Left renal cortex interstitium (tissue), 4 donors: ENCODE results near the gene PROSER3. TPM values are rescaled to one million over a fixed set of nuclear protein-coding genes. Genes with fewer than 3 reads are reported as not detected.

ENCODE experiments used
- DNase-seq, 4 donors: peaks; one replicate each; pipeline ENCODE4 v3.0.0-alpha.2; 2013; ENCODE audit warnings: low read depth in 4 of 4, low spot score in 2 of 4, missing footprints in 1 of 4
- polyA plus RNA-seq, 4 donors: library from polyadenylated mRNA; unstranded; fragments of 120-200 nt; gene quantifications; one replicate each; pipeline ENCODE4 v1.2.1, GENCODE V29; 2013; ENCODE audit not compliant: insufficient read length in 4 of 4

The PROSER3 gene
- 10 to 100 TPM; 11.5 to 28.6 (median 18.2) TPM for polyA plus RNA-seq

- peak; percentile 95 to 99 (median 97) for DNase-seq
Observed at GRCh38 chr19:35757749-35758608, at the start of gene PROSER3. TSS of gene PROSER3 (plus strand) at chr19:35758176. CDS start at chr19:35758216, 40 bp downstream.

DNA sequence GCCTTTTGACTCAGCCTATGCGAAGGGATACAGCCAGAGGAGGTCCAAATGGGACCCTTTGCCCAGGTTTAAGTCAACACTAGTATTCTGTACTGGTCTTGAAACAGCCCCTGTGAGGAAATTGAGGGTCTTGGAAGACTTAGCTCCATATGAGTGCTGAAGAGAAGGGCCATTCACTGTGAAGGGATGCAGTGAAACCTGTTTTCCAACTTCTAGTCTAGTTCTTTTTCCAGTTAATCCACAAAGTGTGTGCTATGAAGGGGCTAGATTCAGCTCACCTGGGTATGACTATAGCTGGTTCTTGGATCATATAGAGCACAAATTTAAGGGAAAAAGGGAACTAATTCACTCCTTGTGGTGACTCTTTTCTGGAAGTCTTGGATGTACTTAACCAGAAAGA lies 49.6 kb upstream of the PROSER3 start:
- DNase-seq = no peak

DNA sequence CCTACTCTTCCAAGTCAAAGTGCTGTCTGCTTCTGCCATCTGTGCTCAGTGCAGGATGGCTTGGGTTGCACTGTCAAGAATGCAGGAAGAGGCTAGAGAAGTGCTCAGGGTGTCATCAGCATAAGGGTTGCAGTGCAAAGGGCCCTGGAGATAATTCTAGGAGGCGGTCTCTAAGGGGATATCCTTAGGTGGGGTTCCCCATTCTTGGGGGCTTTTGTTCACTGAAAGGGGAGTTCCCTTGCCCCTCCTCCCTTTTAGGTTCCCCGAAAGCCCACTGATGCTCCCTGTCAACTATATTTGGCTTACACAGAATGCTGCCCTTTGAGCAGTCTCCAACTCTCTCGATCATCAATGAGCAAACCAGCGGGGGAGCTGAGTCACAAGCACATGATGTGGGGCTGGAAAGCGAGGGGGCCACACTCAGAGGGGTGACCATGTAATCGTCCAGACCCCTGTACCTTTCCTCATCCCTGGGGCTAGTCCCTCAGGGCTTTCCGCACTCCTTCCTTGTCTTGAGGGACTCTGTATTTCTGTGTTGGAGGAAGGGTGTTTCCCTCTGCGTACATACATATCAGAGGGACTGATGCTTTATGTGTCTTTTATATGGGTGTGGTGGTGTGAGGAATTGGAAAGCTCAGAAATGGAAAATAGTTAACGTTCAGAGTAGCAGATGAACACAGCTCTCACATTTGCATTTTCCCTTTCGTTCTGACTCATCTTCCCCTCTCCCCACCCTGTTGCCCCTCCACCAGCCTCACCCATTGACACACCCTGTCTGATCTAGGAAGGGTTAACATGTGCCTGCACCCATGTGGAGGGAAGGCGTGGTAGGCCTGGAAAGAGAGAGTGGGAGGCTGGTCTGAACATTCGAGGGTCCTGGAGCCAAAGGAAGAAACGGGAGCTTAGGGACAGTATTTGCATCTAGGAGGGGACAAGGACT lies 46.9 kb upstream of the PROSER3 start:
- no peak for DNase-seq

DNA sequence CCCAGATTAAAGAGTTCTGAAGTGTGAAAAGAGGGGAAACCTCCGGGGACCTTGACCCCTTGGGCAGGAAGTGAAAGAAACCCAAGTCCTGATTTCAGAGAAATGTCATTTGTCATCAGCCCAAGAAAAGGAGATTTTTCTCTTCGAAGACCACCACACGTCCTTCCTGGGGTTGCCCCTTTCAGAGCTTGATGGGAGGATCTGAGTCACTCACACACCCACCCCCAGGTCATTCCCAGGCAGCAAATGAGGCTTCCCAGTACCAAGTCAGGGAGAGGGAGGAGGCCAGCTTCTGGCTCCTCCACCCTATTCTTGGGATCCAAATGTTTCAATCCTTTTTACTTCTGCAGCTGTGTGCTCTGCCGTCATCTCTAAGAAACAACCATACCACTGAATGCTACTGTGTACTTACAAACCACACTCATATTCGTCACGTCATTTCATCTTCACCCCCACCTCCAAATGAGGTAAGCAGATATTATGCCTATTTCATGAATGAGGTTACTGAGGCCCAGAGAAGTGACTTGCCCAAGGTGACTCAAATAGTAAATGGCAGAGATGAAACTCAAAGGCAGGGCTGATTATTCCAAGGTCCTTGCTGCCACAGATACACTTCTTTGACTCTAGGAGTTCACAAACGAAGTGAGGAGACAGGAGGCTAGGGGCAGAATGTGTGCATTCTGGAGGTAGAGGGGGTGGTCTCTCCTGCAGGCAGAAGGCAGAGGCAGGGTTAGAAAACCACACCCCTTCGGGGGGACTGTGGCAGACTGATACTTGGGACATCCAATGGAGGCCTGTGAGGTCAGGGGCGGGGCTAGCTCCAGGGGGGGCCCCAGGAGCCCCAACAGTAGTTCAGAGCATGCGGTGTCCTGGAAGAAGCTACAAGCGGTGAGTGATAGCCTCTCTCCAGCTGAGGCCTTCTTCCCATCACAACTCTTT lies 45.1 kb upstream of the PROSER3 start:
- no peak for DNase-seq

- no peak for DNase-seq
Observed at GRCh38 chr19:35713506-35713850, 44.5 kb upstream of the PROSER3 start.

DNA sequence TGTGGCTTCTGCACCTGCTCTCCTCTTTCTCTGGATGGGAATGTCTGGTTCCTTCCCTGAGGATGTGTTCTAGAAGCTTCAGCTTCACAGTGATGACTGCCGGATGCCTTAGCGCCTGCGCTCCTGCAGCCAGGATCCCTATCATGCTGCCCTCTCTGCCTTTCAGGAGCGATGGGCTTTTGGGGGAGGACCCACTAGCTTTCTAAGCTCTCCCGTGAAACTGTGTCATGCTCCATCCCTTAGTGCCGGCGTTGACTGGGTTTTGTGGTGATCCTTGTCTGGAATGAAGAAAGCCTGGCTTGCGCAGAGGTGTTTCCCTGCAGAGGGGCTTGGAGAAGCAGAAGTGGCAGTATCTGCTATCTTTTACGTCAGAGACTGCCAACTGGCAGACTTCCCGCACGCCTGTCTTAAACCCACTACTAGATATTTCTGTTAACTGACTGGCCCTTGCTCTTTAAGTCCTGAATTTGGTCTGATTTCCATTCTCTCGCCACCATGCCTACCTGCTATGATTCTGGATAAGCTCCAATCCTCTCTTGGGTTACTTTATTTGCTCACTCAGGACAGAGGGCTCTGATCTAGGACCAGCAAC lies 44.0 kb upstream of the PROSER3 start:
- DNase-seq = no peak

DNA sequence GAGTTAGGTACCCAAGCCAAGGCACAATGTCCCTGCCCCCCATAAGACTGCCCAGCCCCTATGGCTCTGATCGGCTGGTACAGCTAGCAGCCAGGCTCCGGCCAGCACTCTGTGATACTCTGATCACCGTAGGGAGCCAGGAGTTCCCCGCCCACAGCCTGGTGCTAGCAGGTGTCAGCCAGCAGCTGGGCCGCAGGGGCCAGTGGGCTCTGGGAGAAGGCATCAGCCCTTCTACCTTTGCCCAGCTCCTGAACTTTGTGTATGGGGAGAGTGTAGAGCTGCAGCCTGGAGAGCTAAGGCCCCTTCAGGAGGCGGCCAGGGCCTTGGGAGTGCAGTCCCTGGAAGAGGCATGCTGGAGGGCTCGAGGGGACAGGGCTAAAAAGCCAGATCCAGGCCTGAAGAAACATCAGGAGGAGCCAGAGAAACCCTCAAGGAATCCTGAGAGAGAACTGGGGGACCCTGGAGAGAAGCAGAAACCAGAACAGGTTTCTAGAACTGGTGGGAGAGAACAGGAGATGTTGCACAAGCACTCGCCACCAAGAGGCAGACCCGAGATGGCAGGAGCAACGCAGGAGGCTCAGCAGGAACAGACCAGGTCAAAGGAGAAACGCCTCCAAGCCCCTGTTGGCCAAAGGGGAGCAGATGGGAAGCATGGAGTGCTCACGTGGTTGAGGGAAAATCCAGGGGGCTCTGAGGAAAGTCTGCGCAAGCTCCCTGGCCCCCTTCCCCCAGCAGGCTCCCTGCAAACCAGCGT lies 43.2 kb upstream of the PROSER3 start:
- no peak for DNase-seq

GRCh38 chr19:35715355-35715809 lies 42.6 kb upstream of the PROSER3 start:
- DNase-seq = no peak

DNA sequence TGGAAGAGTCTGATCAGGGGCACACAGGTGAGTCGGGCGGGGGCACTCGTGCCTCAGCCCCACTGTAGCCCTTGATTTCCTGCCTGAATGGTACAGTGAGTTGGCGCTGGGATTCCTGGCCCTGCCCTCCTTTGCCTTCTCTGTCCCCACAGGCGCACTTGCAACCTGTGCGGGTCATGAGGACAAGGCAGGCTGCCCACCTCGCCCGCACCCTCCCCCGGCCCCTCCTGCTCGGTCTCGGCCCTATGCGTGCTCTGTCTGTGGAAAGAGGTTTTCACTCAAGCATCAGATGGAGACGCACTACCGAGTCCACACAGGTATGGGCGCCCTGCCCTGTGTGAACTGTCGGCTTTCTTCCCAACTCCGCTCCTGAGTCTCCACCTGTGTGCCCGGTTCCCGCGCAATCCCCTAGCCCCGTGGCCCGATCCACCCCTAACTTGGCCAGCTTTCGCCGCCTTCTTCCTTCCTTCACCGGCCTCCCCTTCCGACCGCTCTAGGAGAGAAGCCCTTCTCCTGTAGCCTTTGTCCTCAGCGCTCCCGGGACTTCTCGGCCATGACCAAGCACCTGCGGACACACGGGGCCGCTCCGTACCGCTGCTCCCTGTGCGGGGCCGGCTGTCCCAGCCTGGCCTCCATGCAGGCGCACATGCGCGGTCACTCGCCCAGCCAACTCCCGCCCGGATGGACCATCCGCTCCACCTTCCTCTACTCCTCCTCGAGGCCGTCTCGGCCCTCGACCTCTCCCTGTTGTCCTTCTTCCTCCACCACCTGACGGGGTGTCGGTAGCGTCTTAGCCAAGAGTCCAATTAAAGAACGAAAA lies 41.8 kb upstream of the PROSER3 start:
- no peak for DNase-seq

DNA sequence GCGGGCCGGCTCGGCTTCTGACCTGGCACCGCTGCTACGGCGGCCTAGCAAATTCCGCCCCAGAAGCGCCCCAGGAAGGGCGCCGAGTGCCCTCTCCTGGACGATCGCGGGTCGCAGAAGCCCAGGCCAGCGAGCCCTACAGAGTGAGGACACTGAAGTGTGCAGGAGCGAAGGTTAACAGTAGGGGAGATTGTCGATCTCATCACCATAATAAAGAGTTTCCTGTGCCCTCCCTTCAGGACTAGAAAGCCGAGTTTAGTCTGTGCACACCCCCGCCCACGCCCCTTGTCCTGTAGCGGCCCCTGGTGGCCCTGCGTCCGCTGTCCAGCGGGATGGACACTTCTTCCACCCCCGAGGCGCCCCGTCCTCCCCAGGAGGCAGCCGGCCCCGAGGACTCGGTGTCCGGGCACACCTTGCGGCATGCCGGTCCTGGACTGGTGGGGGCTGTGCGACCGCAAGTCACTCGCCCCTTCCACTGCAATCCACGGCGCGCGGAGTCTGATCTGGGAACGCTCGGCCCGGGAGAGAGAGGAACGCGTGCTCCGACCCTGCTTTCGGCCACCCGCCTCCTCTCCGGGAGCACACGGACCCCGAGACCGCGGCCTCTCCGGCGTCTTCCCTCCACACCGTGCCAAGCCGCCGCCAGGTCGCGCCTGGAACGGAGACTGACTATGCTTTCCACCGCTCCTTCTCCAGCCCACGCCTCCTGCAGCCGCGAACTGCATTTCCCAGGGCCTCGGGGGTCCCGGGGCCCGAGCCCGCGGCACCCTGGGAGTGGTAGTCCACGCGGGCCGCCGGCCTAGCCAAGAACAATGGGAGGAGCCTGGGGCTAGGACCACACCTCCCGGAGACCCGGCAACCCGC lies 40.9 kb upstream of the PROSER3 start:
- DNase-seq = peak; percentile 55 to 93 (median 74)

- peak in 2 of 4 donors; percentile 79 to 91 for DNase-seq
Observed at GRCh38 chr19:35717665-35718344, 40.2 kb upstream of the PROSER3 start, which contains the start of gene KMT2B. TSS of gene KMT2B (plus strand) at chr19:35718003. CDS start at chr19:35718019, 16 bp downstream.

- no peak for DNase-seq
Observed at GRCh38 chr19:35718345-35719041, 39.5 kb upstream of the PROSER3 start.

- DNase-seq = no peak
Observed at GRCh38 chr19:35719402-35720162, 38.4 kb upstream of the PROSER3 start.

DNA sequence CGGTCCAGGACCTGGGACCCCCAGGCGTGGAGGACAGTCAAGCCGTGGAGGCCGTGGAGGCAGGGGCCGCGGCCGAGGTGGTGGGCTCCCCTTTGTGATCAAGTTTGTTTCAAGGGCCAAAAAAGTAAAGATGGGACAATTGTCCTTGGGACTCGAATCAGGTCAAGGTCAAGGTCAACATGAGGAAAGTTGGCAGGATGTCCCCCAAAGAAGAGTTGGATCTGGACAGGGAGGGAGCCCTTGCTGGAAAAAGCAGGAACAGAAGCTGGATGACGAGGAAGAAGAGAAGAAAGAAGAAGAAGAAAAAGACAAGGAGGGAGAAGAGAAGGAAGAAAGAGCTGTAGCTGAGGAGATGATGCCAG lies 37.8 kb upstream of the PROSER3 start:
- no peak for DNase-seq

GRCh38 chr19:35720648-35721047 lies 37.3 kb upstream of the PROSER3 start:
- DNase-seq = no peak
